ENCODE results near the gene RAB3GAP2.

- no peak for TF ChIP-seq POLR2A (IDR thresholded peaks at IDR 0.05; ENCODE audit: low read depth, low read length)
- TF ChIP-seq POLR2AphosphoS5 (IDR thresholded peaks at IDR 0.05; ENCODE audit: low read depth, low read length) = no peak
- no peak for TF ChIP-seq POU2F2 (IDR thresholded peaks at IDR 0.05; ENCODE audit: low read depth, low read length)
- TF ChIP-seq TAF1 (IDR thresholded peaks at IDR 0.05; ENCODE audit: low read depth, low read length) = no peak
- no peak for TF ChIP-seq SPI1 (IDR thresholded peaks at IDR 0.05; ENCODE audit: low read depth, low read length)
- TF ChIP-seq PAX5 (IDR thresholded peaks at IDR 0.05; ENCODE audit: insufficient read depth, low read length, severe bottlenecking) = no peak
Observed at GRCh38 chr1:220315070-220315839, 43.0 kb upstream of the RAB3GAP2 start.
